Sigmoid colon (tissue), 4 donors: ENCODE measurements around the gene CWH43.

Source experiments
- CTCF ChIP-seq, 4 experiments: fragments of 450-650 bp in 3 of 4; fragments of 200-600 bp in 1 of 4; IDR thresholded peaks; one replicate each; pipeline ENCODE4 v1.5.1; 2016 to 2019; ENCODE audit warnings: antibody characterized with exemption in 4 of 4, mild to moderate bottlenecking in 3 of 4, moderate library complexity in 2 of 4
- EP300 ChIP-seq, 4 donors: sonication (generic); formaldehyde crosslinking; IDR thresholded peaks; one replicate each; pipeline ENCODE4 v1.6.1; 2017; ENCODE audit warnings: antibody characterized with exemption in 4 of 4
- POLR2A ChIP-seq, 2 donors: fragments of 450-650 bp; IDR thresholded peaks; one replicate each; pipeline ENCODE4 v1.6.1; 2016; ENCODE audit warnings: antibody characterized with exemption in 2 of 2, mild to moderate bottlenecking in 2 of 2, moderate library complexity in 2 of 2

DNA sequence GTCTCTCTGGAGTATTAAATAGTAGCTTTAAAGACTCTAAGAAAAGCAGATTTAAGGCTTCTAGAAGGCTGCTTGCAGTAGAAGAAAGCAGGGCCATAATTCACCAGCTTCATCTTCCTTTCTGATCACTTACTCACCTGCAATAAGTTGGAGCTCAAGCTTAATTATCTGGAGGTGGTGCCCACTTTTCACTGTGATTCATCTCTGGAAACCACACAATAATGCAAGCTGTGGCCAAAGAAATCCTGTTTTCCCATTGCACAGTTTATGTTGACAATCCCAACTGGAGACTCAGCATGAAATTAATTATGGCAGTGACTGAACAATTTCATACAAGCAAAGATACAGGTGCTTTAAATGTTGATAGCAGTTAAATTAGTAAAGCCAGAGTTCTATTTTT is 14.7 kb downstream of the CWH43 start:
- no peak for TF ChIP-seq CTCF (IDR thresholded peaks at IDR 0.05)
- no peak for TF ChIP-seq POLR2A (IDR thresholded peaks at IDR 0.05)
- TF ChIP-seq EP300 (IDR thresholded peaks at IDR 0.05): no peak
